Kidney (tissue), 14 donors: Measurements from ENCODE around the gene CXorf58. TPM values are rescaled to one million over a fixed set of nuclear protein-coding genes. Genes with fewer than 3 reads are reported as not detected.

Source experiments
- DNase-seq, 5 donors: peaks; one replicate each; pipeline ENCODE4 v3.0.0-alpha.2; 2013 to 2020
- FAIRE-seq: peaks from 2 replicates; lab custom pipeline; 2012; peaks lifted over from hg19 to GRCh38; lab: Jason Lieb, UNC
- H3K27ac ChIP-seq, 2 donors: one replicate each; pipeline ENCODE4 v1.7.0; 2013; ENCODE audit warnings: low read depth in 2 of 2, low read length in 2 of 2, inconsistent platforms in 1 of 2
- H3K27me3 ChIP-seq: one replicate; pipeline ENCODE4 v1.7.1; 2013; ENCODE audit warnings: low read length, inconsistent platforms; ENCODE audit not compliant: control insufficient read depth, insufficient read depth
- H3K36me3 ChIP-seq, 3 donors: one replicate each; pipeline versions ENCODE4 v1.7.0 to v1.7.1; 2013; ENCODE audit warnings: low read length in 3 of 3, control low read depth in 1 of 3, inconsistent platforms in 1 of 3; ENCODE audit not compliant: insufficient read depth in 3 of 3, control insufficient read depth in 2 of 3
- H3K4me1 ChIP-seq, 3 donors: one replicate each; pipeline versions ENCODE4 v1.7.0 to v1.7.1; 2013; ENCODE audit warnings: low read length in 3 of 3, inconsistent platforms in 1 of 3, low read depth in 1 of 3; ENCODE audit not compliant: control insufficient read depth in 2 of 3, insufficient read depth in 2 of 3
- H3K4me3 ChIP-seq, 3 donors: one replicate each; pipeline versions ENCODE4 v1.7.0 to v1.8.1; 2013; ENCODE audit warnings: low read length in 3 of 3, control low read depth in 1 of 3, inconsistent platforms in 1 of 3
- H3K9ac ChIP-seq, 3 donors: one replicate each; pipeline versions ENCODE4 v1.7.0 to v1.7.1; 2013; ENCODE audit warnings: low read length in 3 of 3, control low read depth in 1 of 3, inconsistent platforms in 1 of 3
- H3K9me3 ChIP-seq, 3 donors: one replicate each; pipeline versions ENCODE4 v1.7.0 to v1.7.1; 2013; ENCODE audit warnings: low read length in 3 of 3, control low read depth in 1 of 3, inconsistent platforms in 1 of 3; ENCODE audit not compliant: control insufficient read depth in 2 of 3, insufficient read depth in 1 of 3
- CTCF ChIP-seq: IDR thresholded peaks from 3 replicates; pipeline ENCODE4 v1.5.1; 2012; ENCODE audit warnings: mild to moderate bottlenecking, moderate library complexity, borderline replicate concordance; ENCODE audit not compliant: insufficient read depth; ENCODE audit errors: extremely low read depth
- intact Hi-C: fragments of 100-400 bp; cut with DNase I; formaldehyde crosslinking; loops from one replicate; pipeline ENCODE4 v1.11.1; 2022
- polyA plus RNA-seq: library from polyadenylated mRNA; stranded (reverse); fragments of 350-450 nt; fragmentation: Illumina TruSeq; extraction: RNeasy Lipid Tissue Mini Kit (QIAGEN cat#74804); gene quantifications from one replicate; pipeline ENCODE4 v1.2.3, GENCODE V29; 2014; ENCODE audit warnings: low read depth, low replicate concordance; ENCODE audit not compliant: insufficient read depth
- total RNA-seq: library from RNA; stranded (reverse); fragmentation: NEBNext Ultra II Directional; extraction: Animal tissue kit (Norgen Biotek cat#: 25700); gene quantifications from one replicate; pipeline ENCODE4 v1.2.1, GENCODE V29; 2021
- donor health status: control.
- donor health status: control.
- donor health status: control.
- donor health status: control.
- donor health status: control.
- donor health status: DM: yes; HTN: yes; CAD: no.
- donor health status: Normal renal cell carcinoma (clear cell type).

Gene CXorf58
- total and polyA plus RNA-seq, 2 donors from 2014 or later, result 0.37 TPM; not detected in 1

- intact Hi-C loops, result no loop called here
- Histone ChIP-seq H3K4me3 (no peak overlapping the region), H3K9ac (no peak overlapping the region), H3K9me3 (no peaks in the 10 kb centered on the region), H3K36me3 (no peaks in the 10 kb centered on the region), H3K27me3 (peaks cover 5% of the 10 kb centered on the region), H3K27ac (no peak overlapping the region), H3K4me1 (peaks cover 0 to 9% (median 8%) of the 10 kb centered on the region in 3 donors)
- FAIRE-seq (no peak), DNase-seq (no peak)
- no peak for TF ChIP-seq CTCF
Measured at GRCh38 chrX:23896981-23897380, 10.8 kb upstream of the CXorf58 start.

GRCh38 chrX:23898412-23898959 is 9.3 kb upstream of the CXorf58 start:
- no peak overlapping the region for H3K9ac ChIP-seq
- H3K9me3 ChIP-seq, result no peaks in the 10 kb centered on the region
- no peak for TF ChIP-seq CTCF
- FAIRE-seq, result no peak
- H3K27ac ChIP-seq, result peak overlapping the region in 1 of 2 donors; percentile 23
- peaks cover 0 to 12% (median 12%) of the 10 kb centered on the region in 3 donors for H3K4me1 ChIP-seq
- intact Hi-C loops, result no loop called here
- H3K36me3 ChIP-seq, result no peaks in the 10 kb centered on the region
- H3K4me3 ChIP-seq, result no peak overlapping the region
- peaks cover 5% of the 10 kb centered on the region for H3K27me3 ChIP-seq
- no peak for DNase-seq

- Histone ChIP-seq H3K27ac (no peak overlapping the region), H3K9ac (peak overlapping the region in 1 of 3 donors; percentile 16), H3K9me3 (no peaks in the 10 kb centered on the region), H3K4me3 (no peak overlapping the region), H3K36me3 (no peaks in the 10 kb centered on the region), H3K4me1 (peaks cover 0 to 12% (median 12%) of the 10 kb centered on the region in 3 donors), H3K27me3 (peaks cover 7% of the 10 kb centered on the region)
- no peak for TF ChIP-seq CTCF
- intact Hi-C loops, result loop anchor here (10.0 kb wide), 2 partner anchors 116 to 196 kb away; partner anchors contain the start of gene SAT1
- FAIRE-seq (no peak), DNase-seq (no peak)
Measured at GRCh38 chrX:23900220-23900797, 7.5 kb upstream of the CXorf58 start.
